Colon (tissue), 2 donors: ENCODE data around the gene TMEM214.
"Not testable (repeated sequence)": the region's sequence is repeated elsewhere in the genome, so short reads cannot be mapped to it uniquely, and the experiment has no call there.

Experiments used
- FAIRE-seq: peaks from 2 replicates; lab custom pipeline; 2012; peaks lifted over from hg19 to GRCh38; lab: Jason Lieb, UNC
- donor health status: control.
- donor health status: control.

The TMEM214 gene

GRCh38 chr2:27070653-27071276, 38.0 kb downstream of the TMEM214 start:
- no peak for FAIRE-seq

- FAIRE-seq, result no peak
Observed at GRCh38 chr2:27071277-27071989, 38.7 kb downstream of the TMEM214 start, which contains the start of gene OST4. OST4 (minus strand) TSS chr2:27071654.

- FAIRE-seq, result no peak
Observed at GRCh38 chr2:27071990-27072830, 39.4 kb downstream of the TMEM214 start.

GRCh38 chr2:27072920-27073319, 40.2 kb downstream of the TMEM214 start:
- no peak for FAIRE-seq

GRCh38 chr2:27073782-27074181, 41.0 kb downstream of the TMEM214 start:
- no peak for FAIRE-seq

GRCh38 chr2:27074738-27075565, 42.2 kb downstream of the TMEM214 start:
- FAIRE-seq, result no peak

- FAIRE-seq, result not testable (repeated sequence)
Observed at GRCh38 chr2:27075566-27075871, 42.8 kb downstream of the TMEM214 start.

GRCh38 chr2:27076323-27076722, 43.6 kb downstream of the TMEM214 start:
- FAIRE-seq, result no peak

GRCh38 chr2:27077231-27077630, 44.5 kb downstream of the TMEM214 start:
- FAIRE-seq, result no peak

- no peak for FAIRE-seq
Observed at GRCh38 chr2:27078267-27079194, 45.8 kb downstream of the TMEM214 start, which contains the start of gene EMILIN1. EMILIN1 (plus strand) TSS chr2:27078615; CDS start chr2:27079066, 451 bp downstream.

- no peak for FAIRE-seq
Observed at GRCh38 chr2:27079233-27080139, 46.7 kb downstream of the TMEM214 start.

GRCh38 chr2:27080140-27080469, 47.3 kb downstream of the TMEM214 start:
- no peak for FAIRE-seq

- FAIRE-seq, result no peak
Observed at GRCh38 chr2:27080603-27080936, 47.8 kb downstream of the TMEM214 start.

GRCh38 chr2:27081984-27082772, 49.4 kb downstream of the TMEM214 start:
- FAIRE-seq, result no peak

- FAIRE-seq, result no peak
Observed at GRCh38 chr2:27082773-27083409, 50.1 kb downstream of the TMEM214 start.

GRCh38 chr2:27083410-27084296, 50.9 kb downstream of the TMEM214 start:
- FAIRE-seq, result no peak

- FAIRE-seq, result no peak
Observed at GRCh38 chr2:27084297-27085061, 51.7 kb downstream of the TMEM214 start.
